Dendritic cell treated with granulocyte-macrophage colony-stimulating factor and Interleukin-4, amounts not matched to agents 40 ng/mL and 50 ng/mL, for 4 days (primary cell): ENCODE data around the gene CACNA1B.

Experiments
- H3K27ac Mint-ChIP-seq: one replicate; pipeline ENCODE4 v1.8.0; 2022; ENCODE audit warnings: mild to moderate bottlenecking, mixed read lengths
- H3K27me3 Mint-ChIP-seq: one replicate; pipeline ENCODE4 v1.8.0; 2022; ENCODE audit warnings: mild to moderate bottlenecking, mixed read lengths
- H3K36me3 Mint-ChIP-seq: one replicate; pipeline ENCODE4 v1.8.0; 2022; ENCODE audit warnings: low read depth, mixed read lengths
- H3K4me1 Mint-ChIP-seq: one replicate; pipeline ENCODE4 v1.8.0; 2022; ENCODE audit warnings: low read depth, mixed read lengths
- H3K4me3 Mint-ChIP-seq: one replicate; pipeline ENCODE4 v1.8.0; 2022; ENCODE audit warnings: mild to moderate bottlenecking, moderate library complexity, mixed read lengths
- H3K9me3 Mint-ChIP-seq: one replicate; pipeline ENCODE4 v1.8.0; 2022; ENCODE audit warnings: mixed read lengths
- intact Hi-C: fragments of 100-400 bp; cut with micrococcal nuclease; formaldehyde crosslinking; loops from one replicate; pipeline ENCODE4 v1.15.0; 2022

Gene CACNA1B

DNA sequence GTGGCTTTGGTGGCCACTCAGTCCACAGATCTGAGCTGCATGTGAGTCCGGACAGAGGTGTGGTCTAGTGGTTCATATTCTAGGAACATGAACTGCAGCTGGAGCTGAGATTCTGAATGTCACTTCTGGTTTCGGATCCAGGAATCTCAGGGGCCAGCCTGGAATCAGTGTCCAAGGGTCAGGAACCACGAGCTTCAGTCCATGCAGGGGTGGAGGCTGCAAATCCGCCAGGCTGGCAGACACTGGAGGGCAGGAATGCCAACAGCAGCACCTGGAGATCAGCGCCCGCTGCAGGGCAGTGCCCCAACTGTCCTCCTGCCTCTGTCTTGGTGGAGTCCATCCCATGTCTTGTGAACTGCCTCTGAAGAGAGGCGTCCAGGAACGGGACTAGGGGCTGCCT, 73.5 kb downstream of the CACNA1B start:
- intact Hi-C loops = no loop called here
- no peak overlapping the region for H3K4me3 Mint-ChIP-seq
- H3K9me3 Mint-ChIP-seq = peaks cover 8% of the 10 kb centered on the region
- no peak overlapping the region for H3K27ac Mint-ChIP-seq
- H3K36me3 Mint-ChIP-seq = no peaks in the 10 kb centered on the region
- no peaks in the 10 kb centered on the region for H3K4me1 Mint-ChIP-seq
- no peaks in the 10 kb centered on the region for H3K27me3 Mint-ChIP-seq

DNA sequence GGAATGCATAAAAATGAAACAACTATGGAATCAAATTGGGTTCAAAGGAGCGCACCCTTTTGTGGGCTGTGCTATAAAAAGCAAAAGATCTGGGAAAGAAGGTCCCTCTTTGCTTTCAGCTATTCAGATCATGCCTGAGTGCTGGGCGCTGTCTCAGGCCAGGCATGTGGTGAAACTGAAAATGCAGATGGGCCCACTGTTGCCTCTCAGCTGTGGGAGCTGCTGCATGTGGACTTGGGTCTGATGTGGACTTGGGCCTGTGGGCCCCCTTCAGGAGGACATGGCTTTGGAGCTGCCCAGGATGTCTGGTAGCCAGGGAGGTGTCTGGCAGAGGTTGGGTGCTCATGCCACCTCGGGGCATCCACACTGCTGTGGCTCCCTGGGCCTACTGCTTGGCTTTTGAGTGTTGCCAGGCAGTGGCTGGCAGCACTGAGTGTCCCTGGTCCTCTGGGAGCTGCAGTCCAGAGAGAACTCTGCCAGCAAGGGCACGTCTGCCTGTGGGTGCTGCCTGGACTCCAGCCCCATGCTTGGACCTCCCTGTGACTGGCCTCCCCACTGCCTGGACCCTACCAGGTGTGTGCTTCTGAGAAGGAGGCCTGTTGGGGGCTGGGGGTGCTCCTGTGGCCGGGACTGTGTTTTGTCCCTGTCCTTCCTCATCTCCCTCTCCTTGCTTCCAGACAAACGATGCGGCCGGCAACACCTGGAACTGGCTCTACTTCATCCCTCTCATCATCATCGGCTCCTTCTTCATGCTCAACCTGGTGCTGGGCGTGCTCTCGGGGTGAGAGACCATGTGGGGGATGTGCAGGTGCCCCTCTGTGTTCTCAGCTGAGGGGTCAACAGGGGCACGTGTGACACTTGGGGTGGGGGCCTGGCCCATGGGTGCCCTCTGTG, 74.3 kb downstream of the CACNA1B start:
- no peaks in the 10 kb centered on the region for H3K4me1 Mint-ChIP-seq
- intact Hi-C loops = no loop called here
- no peak overlapping the region for H3K27ac Mint-ChIP-seq
- peaks cover under 1% of the 10 kb centered on the region for H3K9me3 Mint-ChIP-seq
- H3K36me3 Mint-ChIP-seq = no peaks in the 10 kb centered on the region
- no peaks in the 10 kb centered on the region for H3K27me3 Mint-ChIP-seq
- H3K4me3 Mint-ChIP-seq = no peak overlapping the region

- Mint-ChIP-seq H3K27ac (no peak overlapping the region), H3K4me3 (no peak overlapping the region), H3K4me1 (no peaks in the 10 kb centered on the region), H3K9me3 (no peaks in the 10 kb centered on the region), H3K27me3 (no peaks in the 10 kb centered on the region), H3K36me3 (no peaks in the 10 kb centered on the region)
- intact Hi-C loops = no loop called here
These were observed 75.5 kb downstream of the CACNA1B start for GRCh38 chr9:137952976-137953666.

DNA sequence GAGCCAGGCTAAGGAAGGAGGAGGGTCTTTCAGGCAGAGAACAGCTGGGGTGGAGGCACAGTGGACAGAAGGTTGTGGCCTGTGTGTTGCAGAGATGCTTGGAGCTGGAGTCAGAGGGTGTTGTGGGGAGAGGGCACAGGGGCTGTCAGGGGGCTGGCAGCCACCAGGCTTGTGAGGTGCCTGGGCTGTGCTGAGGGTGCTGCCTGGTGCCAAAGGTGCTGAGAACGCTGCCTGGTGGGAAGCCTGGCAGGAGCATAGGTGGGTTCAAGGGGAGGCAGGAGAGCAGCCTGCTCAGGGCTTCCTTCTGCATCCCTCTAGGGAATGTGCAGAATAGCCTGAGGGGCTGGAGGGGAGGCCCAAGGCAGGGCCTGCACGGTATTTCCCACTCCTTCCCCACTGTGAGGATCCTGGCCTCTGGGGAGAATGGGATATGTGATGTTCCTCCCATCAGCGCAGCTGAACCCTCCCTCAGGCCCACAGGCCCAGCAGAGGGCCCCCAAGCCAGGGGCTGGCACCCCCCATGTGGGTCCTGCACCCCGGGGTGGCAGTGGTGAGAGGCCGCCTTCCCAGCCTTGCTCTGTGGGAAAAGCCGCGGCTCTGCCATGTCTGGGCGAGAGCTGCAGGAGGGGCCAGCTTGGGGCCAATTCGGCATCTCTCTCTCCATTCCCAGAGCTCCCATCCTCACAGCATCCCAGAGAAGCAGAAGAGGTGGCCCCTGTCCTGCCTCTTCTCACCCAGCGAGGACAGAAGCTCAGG, 76.3 kb downstream of the CACNA1B start:
- H3K36me3 Mint-ChIP-seq = no peaks in the 10 kb centered on the region
- no peak overlapping the region for H3K27ac Mint-ChIP-seq
- no peak overlapping the region for H3K4me3 Mint-ChIP-seq
- intact Hi-C loops = no loop called here
- no peaks in the 10 kb centered on the region for H3K9me3 Mint-ChIP-seq
- no peaks in the 10 kb centered on the region for H3K27me3 Mint-ChIP-seq
- H3K4me1 Mint-ChIP-seq = no peaks in the 10 kb centered on the region

GRCh38 chr9:137955224-137955570, 77.6 kb downstream of the CACNA1B start:
- Mint-ChIP-seq H3K4me3 (no peak overlapping the region), H3K9me3 (no peaks in the 10 kb centered on the region), H3K36me3 (no peaks in the 10 kb centered on the region), H3K27me3 (peaks cover 5% of the 10 kb centered on the region), H3K4me1 (no peaks in the 10 kb centered on the region), H3K27ac (no peak overlapping the region)
- intact Hi-C loops = no loop called here

- peaks cover 5% of the 10 kb centered on the region for H3K27me3 Mint-ChIP-seq
- H3K36me3 Mint-ChIP-seq = no peaks in the 10 kb centered on the region
- intact Hi-C loops = no loop called here
- H3K27ac Mint-ChIP-seq = no peak overlapping the region
- no peaks in the 10 kb centered on the region for H3K9me3 Mint-ChIP-seq
- H3K4me3 Mint-ChIP-seq = no peak overlapping the region
- H3K4me1 Mint-ChIP-seq = no peaks in the 10 kb centered on the region
These were observed 78.0 kb downstream of the CACNA1B start for GRCh38 chr9:137955586-137955985.

GRCh38 chr9:137956039-137956438, 78.5 kb downstream of the CACNA1B start:
- Mint-ChIP-seq H3K9me3 (no peaks in the 10 kb centered on the region), H3K27ac (no peak overlapping the region), H3K27me3 (peaks cover 5% of the 10 kb centered on the region), H3K4me3 (no peak overlapping the region), H3K4me1 (no peaks in the 10 kb centered on the region), H3K36me3 (no peaks in the 10 kb centered on the region)
- intact Hi-C loops = no loop called here

DNA sequence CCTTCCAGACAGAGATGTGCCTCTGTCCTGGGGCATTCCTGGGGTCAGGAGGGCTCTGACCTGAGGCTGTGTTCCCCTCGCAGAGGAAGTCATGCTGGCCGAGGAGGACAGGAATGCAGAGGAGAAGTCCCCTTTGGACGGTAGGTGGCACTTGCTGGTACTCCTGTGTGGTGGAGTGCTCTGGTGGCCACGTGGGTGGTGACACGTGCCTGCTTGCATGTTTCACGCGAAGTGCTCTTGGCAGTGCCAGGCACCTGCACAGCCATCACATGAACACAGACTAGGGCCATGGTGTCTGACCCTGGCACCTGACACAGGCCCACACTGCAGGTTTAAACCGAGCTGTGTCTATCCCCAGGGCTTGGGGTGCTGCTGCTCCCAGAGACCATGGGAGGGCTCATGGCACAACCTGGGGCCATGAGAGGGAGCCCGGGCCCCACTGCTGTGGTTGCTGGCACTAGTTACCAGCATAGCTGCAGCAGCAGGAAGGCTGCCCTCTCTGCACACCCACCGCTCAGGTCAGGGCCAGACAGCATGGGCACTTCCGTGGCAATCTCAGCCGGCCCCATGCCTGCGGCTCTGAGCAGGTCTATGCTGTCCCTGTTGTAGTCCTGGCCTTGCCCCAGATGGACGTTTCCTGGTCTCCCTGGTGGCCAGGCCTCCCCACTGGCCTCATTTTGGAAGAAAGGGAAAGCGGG, 79.3 kb downstream of the CACNA1B start:
- H3K9me3 Mint-ChIP-seq = no peaks in the 10 kb centered on the region
- intact Hi-C loops = no loop called here
- no peak overlapping the region for H3K27ac Mint-ChIP-seq
- H3K4me3 Mint-ChIP-seq = no peak overlapping the region
- no peaks in the 10 kb centered on the region for H3K36me3 Mint-ChIP-seq
- peaks cover 7% of the 10 kb centered on the region for H3K27me3 Mint-ChIP-seq
- H3K4me1 Mint-ChIP-seq = no peaks in the 10 kb centered on the region

DNA sequence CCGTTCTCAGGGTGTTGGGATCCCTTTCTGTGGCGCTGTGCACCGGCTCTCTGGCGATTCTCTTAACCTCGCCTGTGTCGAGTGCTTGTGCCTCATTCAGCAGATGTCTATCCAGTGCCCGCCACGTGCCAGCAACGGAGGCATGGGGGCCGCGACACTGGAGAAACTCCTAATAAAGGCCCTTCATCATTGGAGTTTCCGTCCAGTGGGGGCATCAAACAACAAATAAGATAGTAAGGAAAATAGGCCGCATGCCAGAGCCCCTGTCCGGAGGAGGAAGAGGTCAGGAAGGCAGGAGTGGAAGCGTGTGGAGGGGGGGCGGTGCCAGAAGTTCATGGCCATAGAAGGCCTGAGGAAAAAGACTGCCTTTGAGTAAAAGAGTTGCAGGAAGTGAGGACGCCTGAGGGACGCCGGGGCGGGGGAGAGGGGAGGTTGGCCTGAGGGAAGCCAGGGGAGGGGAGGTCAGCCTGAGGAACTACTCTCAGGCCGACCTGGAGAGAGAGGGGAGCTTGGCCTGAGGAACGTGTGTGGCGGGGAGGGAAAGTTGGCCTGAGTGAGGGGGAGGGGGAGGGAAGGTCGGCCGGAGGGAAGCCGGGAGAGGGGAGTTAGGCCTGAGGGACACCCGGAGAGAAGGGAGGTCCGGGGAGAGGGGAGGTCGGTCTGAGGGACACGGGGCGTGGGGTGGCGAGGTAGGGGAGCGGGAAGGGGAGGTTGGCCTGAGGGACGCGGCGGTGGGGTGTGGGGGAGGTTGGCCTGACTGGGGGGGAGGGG, 82.2 kb downstream of the CACNA1B start:
- Mint-ChIP-seq H3K4me1 (no peaks in the 10 kb centered on the region), H3K27ac (no peak overlapping the region), H3K9me3 (no peaks in the 10 kb centered on the region), H3K4me3 (no peak overlapping the region), H3K27me3 (peaks cover 9% of the 10 kb centered on the region), H3K36me3 (no peaks in the 10 kb centered on the region)
- intact Hi-C loops = no loop called here

GRCh38 chr9:137960496-137960895, 82.9 kb downstream of the CACNA1B start:
- Mint-ChIP-seq H3K9me3 (no peaks in the 10 kb centered on the region), H3K27me3 (peaks cover 9% of the 10 kb centered on the region), H3K27ac (no peak overlapping the region), H3K4me1 (no peaks in the 10 kb centered on the region), H3K4me3 (no peak overlapping the region), H3K36me3 (no peaks in the 10 kb centered on the region)
- intact Hi-C loops = no loop called here

DNA sequence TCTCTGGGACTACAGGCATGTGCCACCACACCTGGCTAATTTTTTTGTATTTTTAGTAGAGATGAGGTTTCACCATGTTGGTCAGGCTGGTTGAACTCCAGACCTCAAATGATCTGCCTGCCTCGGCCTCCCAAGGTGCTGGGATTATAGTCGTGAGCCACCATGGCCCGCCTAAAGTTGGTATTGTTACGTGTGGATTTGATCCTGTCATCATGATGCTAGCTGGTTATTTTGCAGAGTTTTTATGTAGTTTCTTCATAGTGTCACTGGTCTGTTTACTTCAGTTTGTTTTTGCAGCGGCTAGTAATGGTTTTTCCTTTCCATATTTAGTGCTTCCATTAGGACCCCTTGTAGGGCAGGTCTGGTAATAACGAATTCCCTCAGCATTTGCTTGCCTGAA, 85.9 kb downstream of the CACNA1B start:
- peaks cover 9% of the 10 kb centered on the region for H3K27me3 Mint-ChIP-seq
- intact Hi-C loops = no loop called here
- H3K27ac Mint-ChIP-seq = no peak overlapping the region
- no peaks in the 10 kb centered on the region for H3K9me3 Mint-ChIP-seq
- no peaks in the 10 kb centered on the region for H3K4me1 Mint-ChIP-seq
- H3K36me3 Mint-ChIP-seq = no peaks in the 10 kb centered on the region
- no peak overlapping the region for H3K4me3 Mint-ChIP-seq

DNA sequence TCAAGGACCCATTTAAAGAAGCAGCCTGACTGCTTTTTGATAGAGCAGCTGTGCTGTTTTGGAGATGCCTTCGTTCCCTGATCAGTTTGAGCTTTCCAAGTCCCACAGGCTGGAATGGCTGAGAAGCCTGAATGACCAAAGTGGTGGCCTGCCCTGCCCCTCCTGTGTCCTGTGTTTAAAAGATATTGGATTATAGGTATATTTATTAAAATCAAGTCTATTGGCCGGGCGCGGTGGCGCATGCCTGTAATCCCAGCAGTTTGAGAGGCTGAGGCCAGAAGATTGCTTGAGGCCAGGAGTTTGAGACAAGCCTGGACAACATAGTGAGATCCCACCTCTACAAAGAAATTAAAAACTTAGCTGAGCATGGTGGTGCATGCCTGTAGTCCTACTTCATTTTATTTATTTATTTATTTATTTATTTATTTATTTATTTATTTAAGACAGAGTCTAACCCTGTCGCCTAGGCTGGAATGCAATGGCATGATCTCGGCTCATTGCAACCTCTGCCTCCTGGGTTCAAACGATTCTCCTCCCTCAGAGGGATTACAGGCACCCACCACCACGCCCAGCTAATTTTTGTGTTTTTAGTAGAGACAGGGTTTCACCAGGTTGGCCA, 87.7 kb downstream of the CACNA1B start:
- intact Hi-C loops = no loop called here
- H3K27ac Mint-ChIP-seq = no peak overlapping the region
- H3K36me3 Mint-ChIP-seq = no peaks in the 10 kb centered on the region
- H3K27me3 Mint-ChIP-seq = peaks cover 4% of the 10 kb centered on the region
- no peaks in the 10 kb centered on the region for H3K9me3 Mint-ChIP-seq
- H3K4me3 Mint-ChIP-seq = no peak overlapping the region
- H3K4me1 Mint-ChIP-seq = no peaks in the 10 kb centered on the region
